GM19452 (cell line): ENCODE measurements around the gene MYF5.

Experiments used
- ATAC-seq: cut with Tn5 transposase; IDR thresholded peaks from one replicate; pipeline ENCODE4 v1.9.1; 2021; ENCODE audit not compliant: unreplicated experiment

MYF5 gene

GRCh38 chr12:80756875-80757274 lies 40.2 kb downstream of the MYF5 start:
- ATAC-seq = no peak

GRCh38 chr12:80761838-80762237 lies 45.1 kb downstream of the MYF5 start:
- no peak for ATAC-seq

- no peak for ATAC-seq
These were observed 47.2 kb downstream of the MYF5 start for GRCh38 chr12:80763874-80764273.

GRCh38 chr12:80766210-80766609 lies 49.5 kb downstream of the MYF5 start:
- no peak for ATAC-seq

- peak; percentile 89 for ATAC-seq
These were observed 50.2 kb downstream of the MYF5 start for GRCh38 chr12:80766897-80767296.
